ENCODE measurements around the gene CHST15.

Gene CHST15

GRCh38 chr10:124028700-124029480 is 64.5 kb downstream of the CHST15 start:
- DNase-seq (ENCODE audit: low spot score), result no peak

GRCh38 chr10:124027651-124028050 is 65.7 kb downstream of the CHST15 start:
- no peak for DNase-seq (ENCODE audit: low spot score)

- DNase-seq (ENCODE audit: low spot score), result no peak
These were observed 66.3 kb downstream of the CHST15 start for GRCh38 chr10:124027031-124027611.

GRCh38 chr10:124026589-124026939 is 66.8 kb downstream of the CHST15 start:
- DNase-seq (ENCODE audit: low spot score), result no peak

GRCh38 chr10:124025660-124026588 is 67.5 kb downstream of the CHST15 start:
- peak; percentile 49 for DNase-seq (ENCODE audit: low spot score)

- no peak for DNase-seq (ENCODE audit: low spot score)
These were observed 68.2 kb downstream of the CHST15 start for GRCh38 chr10:124025152-124025551.

GRCh38 chr10:124022066-124022465 is 71.3 kb downstream of the CHST15 start:
- no peak for DNase-seq (ENCODE audit: low spot score)

GRCh38 chr10:124020981-124021815 is 72.2 kb downstream of the CHST15 start:
- no peak for DNase-seq (ENCODE audit: low spot score)

GRCh38 chr10:124019886-124020797 is 73.3 kb downstream of the CHST15 start:
- no peak for DNase-seq (ENCODE audit: low spot score)

- no peak for DNase-seq (ENCODE audit: low spot score)
These were observed 74.4 kb downstream of the CHST15 start for GRCh38 chr10:124018886-124019525.

GRCh38 chr10:124017729-124018128 is 75.7 kb downstream of the CHST15 start:
- no peak for DNase-seq (ENCODE audit: low spot score)

GRCh38 chr10:124016804-124017375 is 76.5 kb downstream of the CHST15 start:
- DNase-seq (ENCODE audit: low spot score), result no peak

- no peak for DNase-seq (ENCODE audit: low spot score)
These were observed 77.4 kb downstream of the CHST15 start for GRCh38 chr10:124015991-124016390.

- no peak for DNase-seq (ENCODE audit: low spot score)
These were observed 78.8 kb downstream of the CHST15 start for GRCh38 chr10:124014416-124015154.

- no peak for DNase-seq (ENCODE audit: low spot score)
These were observed 79.5 kb downstream of the CHST15 start for GRCh38 chr10:124013916-124014315.

- no peak for DNase-seq (ENCODE audit: low spot score)
These were observed 80.4 kb downstream of the CHST15 start for GRCh38 chr10:124012991-124013390.

GRCh38 chr10:124012583-124012982 is 80.8 kb downstream of the CHST15 start:
- no peak for DNase-seq (ENCODE audit: low spot score)

GRCh38 chr10:124012066-124012465 is 81.3 kb downstream of the CHST15 start:
- no peak for DNase-seq (ENCODE audit: low spot score)

- DNase-seq (ENCODE audit: low spot score), result no peak
These were observed 81.9 kb downstream of the CHST15 start for GRCh38 chr10:124011464-124011863.
